Testis (tissue), 2 donors: ENCODE data around the gene CDK1.

Source experiments
- POLR2A ChIP-seq: fragments of 450-650 bp; IDR thresholded peaks from one replicate; pipeline ENCODE4 v1.6.1; 2017; ENCODE audit warnings: antibody characterized with exemption, mild to moderate bottlenecking, moderate library complexity
- TF ChIP-seq, protein P1 (sequence below), 3 experiments: fragments of 450-650 bp in 2 of 3; fragments of 200-600 bp in 1 of 3; sonication (generic) in 1 of 3; IDR thresholded peaks; one replicate each; pipeline ENCODE4 v1.5.1; 2016 to 2019; ENCODE audit warnings: antibody characterized with exemption in 3 of 3, mild to moderate bottlenecking in 2 of 3, moderate library complexity in 1 of 3

DNA sequence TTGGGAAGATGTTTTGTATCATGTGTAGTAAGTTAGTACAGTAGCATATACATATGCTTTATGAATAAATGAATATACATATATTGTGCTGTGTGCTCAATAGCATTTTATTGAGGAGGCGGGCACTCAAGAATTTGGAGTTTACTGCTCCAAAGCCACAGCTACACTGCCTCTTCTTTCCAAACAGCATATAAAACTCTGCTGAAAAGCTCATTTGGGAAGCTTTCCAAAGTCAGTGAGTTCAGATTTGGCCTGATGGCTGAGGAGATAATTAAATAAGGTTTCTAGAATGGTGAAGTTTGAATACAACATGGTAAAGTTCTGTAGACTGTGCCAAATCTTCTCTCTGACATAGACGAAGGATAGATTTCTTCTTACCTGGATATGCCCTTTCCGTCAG lies 29.8 kb downstream of the CDK1 start:
- TF ChIP-seq, protein P1, sequence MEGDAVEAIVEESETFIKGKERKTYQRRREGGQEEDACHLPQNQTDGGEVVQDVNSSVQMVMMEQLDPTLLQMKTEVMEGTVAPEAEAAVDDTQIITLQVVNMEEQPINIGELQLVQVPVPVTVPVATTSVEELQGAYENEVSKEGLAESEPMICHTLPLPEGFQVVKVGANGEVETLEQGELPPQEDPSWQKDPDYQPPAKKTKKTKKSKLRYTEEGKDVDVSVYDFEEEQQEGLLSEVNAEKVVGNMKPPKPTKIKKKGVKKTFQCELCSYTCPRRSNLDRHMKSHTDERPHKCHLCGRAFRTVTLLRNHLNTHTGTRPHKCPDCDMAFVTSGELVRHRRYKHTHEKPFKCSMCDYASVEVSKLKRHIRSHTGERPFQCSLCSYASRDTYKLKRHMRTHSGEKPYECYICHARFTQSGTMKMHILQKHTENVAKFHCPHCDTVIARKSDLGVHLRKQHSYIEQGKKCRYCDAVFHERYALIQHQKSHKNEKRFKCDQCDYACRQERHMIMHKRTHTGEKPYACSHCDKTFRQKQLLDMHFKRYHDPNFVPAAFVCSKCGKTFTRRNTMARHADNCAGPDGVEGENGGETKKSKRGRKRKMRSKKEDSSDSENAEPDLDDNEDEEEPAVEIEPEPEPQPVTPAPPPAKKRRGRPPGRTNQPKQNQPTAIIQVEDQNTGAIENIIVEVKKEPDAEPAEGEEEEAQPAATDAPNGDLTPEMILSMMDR (IDR thresholded peaks at IDR 0.05), result no peak
- TF ChIP-seq POLR2A, result no peak
